Osteocyte (in vitro differentiated cells): Measurements from ENCODE around the gene CT47A1. TPM values are rescaled to one million over a fixed set of nuclear protein-coding genes. Genes with fewer than 3 reads are reported as not detected.
"Not testable (repeated sequence)": the region's sequence is repeated elsewhere in the genome, so short reads cannot be mapped to it uniquely, and the experiment has no call there.

Experiments used
- DNase-seq: peaks from one replicate; pipeline ENCODE4 v3.0.0; 2021; ENCODE audit warnings: mixed read lengths; ENCODE audit not compliant: unreplicated experiment; ENCODE audit errors: extremely low spot score
- H3K27ac Mint-ChIP-seq: one replicate; pipeline ENCODE4 v1.8.0; 2021; ENCODE audit warnings: mild to moderate bottlenecking, mixed read lengths; ENCODE audit not compliant: unreplicated experiment
- H3K27me3 Mint-ChIP-seq: one replicate; pipeline ENCODE4 v1.8.0; 2021; ENCODE audit warnings: mixed read lengths; ENCODE audit not compliant: unreplicated experiment
- H3K36me3 Mint-ChIP-seq: one replicate; pipeline ENCODE4 v1.8.0; 2021; ENCODE audit warnings: mixed read lengths; ENCODE audit not compliant: unreplicated experiment
- H3K4me1 Mint-ChIP-seq: one replicate; pipeline ENCODE4 v1.8.0; 2021; ENCODE audit warnings: mixed read lengths; ENCODE audit not compliant: unreplicated experiment
- H3K4me3 Mint-ChIP-seq: one replicate; pipeline ENCODE4 v1.8.0; 2021; ENCODE audit warnings: mild to moderate bottlenecking, moderate library complexity, mixed read lengths; ENCODE audit not compliant: unreplicated experiment
- H3K9me3 Mint-ChIP-seq: one replicate; pipeline ENCODE4 v1.8.0; 2021; ENCODE audit warnings: mixed read lengths; ENCODE audit not compliant: unreplicated experiment
- CTCF ChIP-seq: fragments of 200-600 bp; sonication (generic); IDR thresholded peaks from 2 replicates; pipeline ENCODE4 v1.5.0; 2021; ENCODE audit warnings: antibody characterized with exemption, mild to moderate bottlenecking, moderate library complexity
- long read RNA-seq: library from polyadenylated mRNA; unstranded; transcript quantifications from one replicate; pipeline ENCODE4 v2.0.0, GENCODE V29; 2021
- total RNA-seq: library from RNA; stranded (reverse); gene quantifications from 2 replicates; pipeline ENCODE4 v1.2.1, GENCODE V29; 2021

Gene CT47A1
- total RNA-seq, result not detected in 2 replicates
- long read RNA-seq, result 0 reads

DNA sequence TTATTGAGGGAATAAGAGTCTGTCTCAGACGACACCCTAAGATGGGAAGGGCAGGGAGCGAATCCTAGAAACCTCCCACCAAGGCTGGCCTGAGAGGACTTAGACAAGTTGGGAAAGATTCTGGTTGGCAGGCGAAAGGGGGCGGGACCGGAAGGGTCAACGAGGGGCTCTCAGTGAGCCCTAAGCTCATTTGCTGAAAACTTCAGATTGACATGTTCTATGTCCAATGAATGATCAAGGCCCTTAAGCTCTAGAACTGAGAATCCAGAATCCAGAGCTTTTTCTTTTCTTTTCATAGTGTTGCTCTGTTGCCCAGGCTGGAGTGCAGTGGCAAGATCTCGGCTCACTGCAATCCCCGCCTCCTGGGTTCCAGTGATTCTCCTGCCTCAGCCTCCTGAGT, at the start of gene CT47A1:
Gene CT47A1, minus strand, starts transcription at position 101 of the 400 bp plus-strand sequence. CDS start 231 bp downstream, outside the sequence.
- DNase-seq, H3K27me3 Mint-ChIP-seq, H3K36me3 Mint-ChIP-seq, H3K4me3 Mint-ChIP-seq, H3K9me3 Mint-ChIP-seq, H3K4me1 Mint-ChIP-seq, H3K27ac Mint-ChIP-seq: not testable (repeated sequence)

GRCh38 chrX:121032531-121032930, 47.0 kb upstream of the CT47A1 start:
- H3K4me1 Mint-ChIP-seq, result no peaks in the 10 kb centered on the region
- peaks cover 6% of the 10 kb centered on the region for H3K9me3 Mint-ChIP-seq
- no peak for DNase-seq
- H3K27ac Mint-ChIP-seq, result no peak overlapping the region
- peaks cover 2% of the 10 kb centered on the region for H3K27me3 Mint-ChIP-seq
- H3K36me3 Mint-ChIP-seq, result no peaks in the 10 kb centered on the region
- H3K4me3 Mint-ChIP-seq, result no peak overlapping the region
- no peak for TF ChIP-seq CTCF

DNA sequence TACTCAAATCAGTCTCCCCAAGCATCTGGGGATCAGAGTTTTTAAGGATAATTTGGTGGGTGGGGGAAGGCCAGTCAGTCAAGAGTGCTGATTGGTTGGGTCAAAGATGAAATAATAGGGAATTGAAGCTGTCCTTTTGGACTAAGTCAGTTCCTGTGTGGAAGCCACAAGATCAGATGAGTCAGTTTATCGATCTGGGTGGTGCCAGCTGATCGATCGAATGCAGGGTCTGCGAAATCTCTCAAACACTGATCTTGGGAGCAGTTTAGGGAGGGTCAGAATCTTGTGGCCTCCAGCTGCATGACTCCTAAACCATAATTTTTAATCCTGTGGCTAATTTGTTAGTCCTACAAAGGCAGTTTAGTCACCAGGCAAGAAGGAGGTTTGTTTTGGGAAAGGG, 44.5 kb upstream of the CT47A1 start:
- Mint-ChIP-seq H3K4me3 (no peak overlapping the region), H3K27me3 (peaks cover 2% of the 10 kb centered on the region), H3K36me3 (no peaks in the 10 kb centered on the region), H3K9me3 (peaks cover 6% of the 10 kb centered on the region), H3K4me1 (no peaks in the 10 kb centered on the region), H3K27ac (no peak overlapping the region)
- no peak for DNase-seq
- TF ChIP-seq CTCF, result no peak

GRCh38 chrX:121028419-121028818, 42.9 kb upstream of the CT47A1 start:
- no peak for DNase-seq
- no peak overlapping the region for H3K4me3 Mint-ChIP-seq
- H3K9me3 Mint-ChIP-seq, result peaks cover 6% of the 10 kb centered on the region
- no peak overlapping the region for H3K27ac Mint-ChIP-seq
- H3K36me3 Mint-ChIP-seq, result no peaks in the 10 kb centered on the region
- no peaks in the 10 kb centered on the region for H3K4me1 Mint-ChIP-seq
- TF ChIP-seq CTCF, result no peak
- H3K27me3 Mint-ChIP-seq, result peaks cover 2% of the 10 kb centered on the region

- Mint-ChIP-seq H3K4me3 (no peak overlapping the region), H3K27me3 (peaks cover 3% of the 10 kb centered on the region), H3K4me1 (no peaks in the 10 kb centered on the region), H3K9me3 (peaks cover 17% of the 10 kb centered on the region), H3K27ac (no peak overlapping the region), H3K36me3 (no peaks in the 10 kb centered on the region)
- DNase-seq, result no peak
- TF ChIP-seq CTCF, result no peak
Measured at GRCh38 chrX:121014826-121015225, 29.3 kb upstream of the CT47A1 start.

DNA sequence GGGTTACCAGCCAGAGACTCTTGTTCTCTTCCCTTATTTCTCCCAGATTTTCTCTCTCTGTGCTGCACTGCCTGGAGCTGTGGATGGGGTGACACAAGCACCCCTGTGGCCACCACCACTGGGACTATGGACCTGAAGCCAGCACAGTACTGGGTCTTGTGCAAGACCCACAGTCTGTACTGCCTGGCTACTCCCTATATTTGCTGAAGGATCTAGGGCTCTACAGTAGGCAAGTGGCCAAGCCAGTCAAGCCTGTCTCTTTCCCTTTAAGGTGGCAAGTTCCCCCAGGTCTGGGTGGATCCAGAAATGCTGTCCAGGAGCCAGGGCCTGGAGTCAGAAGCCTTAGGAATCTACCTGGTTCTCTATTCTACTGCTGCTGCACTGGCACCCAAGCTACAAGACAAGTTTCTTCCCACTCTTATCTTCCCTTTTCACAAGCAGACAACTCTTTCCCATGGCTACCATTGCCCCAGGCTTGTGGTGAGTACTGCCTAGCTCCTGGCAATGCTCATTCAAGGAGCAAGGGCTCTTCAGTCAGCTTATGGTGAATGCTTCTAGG, 28.4 kb upstream of the CT47A1 start:
- Mint-ChIP-seq H3K9me3 (peaks cover 17% of the 10 kb centered on the region), H3K4me3 (no peak overlapping the region), H3K36me3 (no peaks in the 10 kb centered on the region), H3K27me3 (peaks cover 3% of the 10 kb centered on the region), H3K27ac (no peak overlapping the region), H3K4me1 (no peaks in the 10 kb centered on the region)
- TF ChIP-seq CTCF, result no peak
- DNase-seq, result no peak
